ENCODE data around the gene RIOK2. TPM values are rescaled to one million over a fixed set of nuclear protein-coding genes. Genes with fewer than 3 reads are reported as not detected.

The RIOK2 gene
- total RNA-seq, 1 donor from 2014 or later: 21.1 TPM

DNA sequence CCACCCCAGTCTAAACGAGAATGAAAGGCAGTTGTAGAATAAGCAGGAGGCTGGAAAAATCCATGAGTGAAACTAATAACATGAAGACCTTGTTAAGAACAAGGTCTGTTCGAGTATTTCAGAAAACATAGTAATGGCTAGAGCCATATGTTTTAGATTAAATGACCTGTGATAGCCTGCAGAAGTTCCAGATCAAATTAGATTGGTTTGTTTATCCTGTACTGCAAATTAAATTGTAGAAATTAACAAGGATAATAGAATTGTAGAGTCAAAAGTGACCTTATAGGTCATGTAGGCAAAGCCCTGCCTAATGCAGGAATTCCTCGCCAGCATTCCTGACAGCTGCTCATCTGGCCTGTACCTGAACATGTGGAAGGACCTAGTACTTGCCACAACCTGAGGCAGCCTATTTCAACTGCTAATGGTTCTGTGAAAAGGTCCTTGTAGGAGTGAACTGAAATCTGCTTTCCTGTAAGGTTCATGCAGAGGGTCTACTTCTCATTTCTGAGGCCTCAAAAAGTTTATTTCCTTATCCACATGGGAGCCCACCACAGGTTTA lies 57.8 kb downstream of the RIOK2 start:
- Histone ChIP-seq H3K4me1 (peaks cover 4% of the 10 kb centered on the region), H3K36me3 (no peaks in the 10 kb centered on the region), H3K27ac (replicated peaks) (no peak overlapping the region), H3K4me3 (no peak overlapping the region), H3K9me3 (replicated peaks) (no peaks in the 10 kb centered on the region), H3K27me3 (ENCODE audit: low read depth) (no peaks in the 10 kb centered on the region)
- intact Hi-C loops (cut with micrococcal nuclease): no loop called here
- no peak for DNase-seq
- TF ChIP-seq CTCF (IDR thresholded peaks at IDR 0.05; ENCODE audit: borderline replicate concordance): no peak

GRCh38 chr5:97124335-97124734 lies 58.7 kb downstream of the RIOK2 start:
- no peak overlapping the region for H3K4me3 ChIP-seq
- no peaks in the 10 kb centered on the region for H3K36me3 ChIP-seq
- no peak overlapping the region for H3K27ac ChIP-seq (replicated peaks)
- peaks cover 4% of the 10 kb centered on the region for H3K4me1 ChIP-seq
- intact Hi-C loops (cut with micrococcal nuclease): no loop called here
- no peak for DNase-seq
- no peaks in the 10 kb centered on the region for H3K27me3 ChIP-seq (ENCODE audit: low read depth)
- no peak for TF ChIP-seq CTCF (IDR thresholded peaks at IDR 0.05; ENCODE audit: borderline replicate concordance)
- no peaks in the 10 kb centered on the region for H3K9me3 ChIP-seq (replicated peaks)

GRCh38 chr5:97121848-97122247 lies 61.2 kb downstream of the RIOK2 start:
- Histone ChIP-seq H3K27me3 (ENCODE audit: low read depth) (no peaks in the 10 kb centered on the region), H3K4me3 (no peak overlapping the region), H3K27ac (replicated peaks) (no peak overlapping the region), H3K36me3 (no peaks in the 10 kb centered on the region), H3K9me3 (replicated peaks) (no peaks in the 10 kb centered on the region), H3K4me1 (no peaks in the 10 kb centered on the region)
- intact Hi-C loops (cut with micrococcal nuclease): no loop called here
- TF ChIP-seq CTCF (IDR thresholded peaks at IDR 0.05; ENCODE audit: borderline replicate concordance): no peak
- DNase-seq: no peak

DNA sequence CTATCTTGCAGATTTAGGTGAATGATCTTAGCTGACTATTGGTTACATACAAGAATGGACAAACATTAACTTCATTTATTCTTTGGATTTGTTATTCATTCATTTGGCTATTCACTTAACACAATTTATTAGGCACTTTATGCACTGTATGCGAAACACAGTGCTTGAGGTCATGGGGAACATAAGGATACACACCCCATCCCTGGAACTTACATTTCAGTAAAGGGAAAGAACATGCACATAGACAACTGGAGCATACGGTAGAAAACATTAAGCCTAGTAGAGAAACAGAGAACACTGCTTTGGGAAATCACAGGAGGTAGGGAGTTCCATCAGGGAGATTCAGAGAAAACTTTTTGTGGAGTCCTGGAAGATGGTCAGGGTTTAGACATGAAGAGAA lies 62.9 kb downstream of the RIOK2 start:
- H3K27me3 ChIP-seq (ENCODE audit: low read depth): no peaks in the 10 kb centered on the region
- no peak overlapping the region for H3K4me3 ChIP-seq
- TF ChIP-seq CTCF (IDR thresholded peaks at IDR 0.05; ENCODE audit: borderline replicate concordance): no peak
- DNase-seq: no peak
- no peak overlapping the region for H3K27ac ChIP-seq (replicated peaks)
- peaks cover 13% of the 10 kb centered on the region for H3K4me1 ChIP-seq
- intact Hi-C loops (cut with micrococcal nuclease): no loop called here
- no peaks in the 10 kb centered on the region for H3K36me3 ChIP-seq
- no peaks in the 10 kb centered on the region for H3K9me3 ChIP-seq (replicated peaks)

- H3K27ac ChIP-seq (replicated peaks): no peak overlapping the region
- no peaks in the 10 kb centered on the region for H3K9me3 ChIP-seq (replicated peaks)
- intact Hi-C loops (cut with micrococcal nuclease): no loop called here
- no peaks in the 10 kb centered on the region for H3K27me3 ChIP-seq (ENCODE audit: low read depth)
- no peaks in the 10 kb centered on the region for H3K36me3 ChIP-seq
- no peak overlapping the region for H3K4me3 ChIP-seq
- peaks cover 13% of the 10 kb centered on the region for H3K4me1 ChIP-seq
- DNase-seq: no peak
- no peak for TF ChIP-seq CTCF (IDR thresholded peaks at IDR 0.05; ENCODE audit: borderline replicate concordance)
Observed at GRCh38 chr5:97119007-97119390, 64.0 kb downstream of the RIOK2 start.

Measured in left ventricle myocardium inferior (tissue), 1 donor.